Calu3 (cell line): ENCODE measurements around the gene ST8SIA5. TPM values are rescaled to one million over a fixed set of nuclear protein-coding genes. Genes with fewer than 3 reads are reported as not detected.

Experiments
- BruUV-seq: library from RNA; stranded (reverse); fragments of 400-500 nt; replicated peaks from 2 replicates; lab custom pipeline; 2021; lab: Mats Ljungman, UMichigan
- CTCF ChIA-PET: fragments of 300-600 bp; sonication (Branson Sonifier 250); formaldehyde crosslinking; loops from one replicate; lab custom pipeline; 2022; ENCODE audit warnings: antibody characterized with exemption; lab: Charles Lee
- DNase-seq: peaks from one replicate; pipeline ENCODE4 v3.0.0; 2022
- H3K27ac Mint-ChIP-seq: one replicate; pipeline ENCODE4 v1.8.0; 2022; ENCODE audit warnings: mixed read lengths; ENCODE audit not compliant: unreplicated experiment
- H3K27me3 Mint-ChIP-seq: one replicate; pipeline ENCODE4 v1.8.0; 2022; ENCODE audit warnings: mixed read lengths; ENCODE audit not compliant: unreplicated experiment
- H3K36me3 Mint-ChIP-seq: one replicate; pipeline ENCODE4 v1.8.0; 2022; ENCODE audit warnings: mild to moderate bottlenecking, moderate library complexity, mixed read lengths; ENCODE audit not compliant: insufficient read depth, unreplicated experiment
- H3K4me1 Mint-ChIP-seq: one replicate; pipeline ENCODE4 v1.8.0; 2022; ENCODE audit warnings: mild to moderate bottlenecking, low read depth, mixed read lengths; ENCODE audit not compliant: unreplicated experiment
- H3K4me3 Mint-ChIP-seq: one replicate; pipeline ENCODE4 v1.8.0; 2022; ENCODE audit warnings: mild to moderate bottlenecking, low read depth, moderate library complexity, mixed read lengths; ENCODE audit not compliant: unreplicated experiment
- H3K9me3 Mint-ChIP-seq: one replicate; pipeline ENCODE4 v1.8.0; 2022; ENCODE audit warnings: low read depth, mixed read lengths; ENCODE audit not compliant: unreplicated experiment
- intact Hi-C: fragments of 100-400 bp; cut with micrococcal nuclease; formaldehyde crosslinking; loops from one replicate; pipeline ENCODE4 v1.10.0; 2022; ENCODE audit not compliant: unreplicated experiment
- total RNA-seq: library from RNA; stranded (reverse); gene quantifications from 2 replicates; pipeline ENCODE4 v1.2.3, GENCODE V29; 2022
- TF ChIP-seq, protein P1 (sequence below): fragments of 200-600 bp; IDR thresholded peaks from one replicate; pipeline ENCODE4 v1.8.0; 2022; ENCODE audit warnings: antibody characterized with exemption; ENCODE audit not compliant: unreplicated experiment

Gene ST8SIA5
- total RNA-seq, 1 experiment from 2014 or later, result not detected

- H3K27me3 Mint-ChIP-seq, result peaks cover 40% of the 10 kb centered on the region
- intact Hi-C loops, result no loop called here
- H3K9me3 Mint-ChIP-seq, result peaks cover 6% of the 10 kb centered on the region
- no peaks in the 10 kb centered on the region for H3K4me1 Mint-ChIP-seq
- BruUV-seq, result no TSS peak
- no peaks in the 10 kb centered on the region for H3K36me3 Mint-ChIP-seq
- H3K27ac Mint-ChIP-seq, result no peak overlapping the region
- no peak for DNase-seq
- TF ChIP-seq, protein P1, sequence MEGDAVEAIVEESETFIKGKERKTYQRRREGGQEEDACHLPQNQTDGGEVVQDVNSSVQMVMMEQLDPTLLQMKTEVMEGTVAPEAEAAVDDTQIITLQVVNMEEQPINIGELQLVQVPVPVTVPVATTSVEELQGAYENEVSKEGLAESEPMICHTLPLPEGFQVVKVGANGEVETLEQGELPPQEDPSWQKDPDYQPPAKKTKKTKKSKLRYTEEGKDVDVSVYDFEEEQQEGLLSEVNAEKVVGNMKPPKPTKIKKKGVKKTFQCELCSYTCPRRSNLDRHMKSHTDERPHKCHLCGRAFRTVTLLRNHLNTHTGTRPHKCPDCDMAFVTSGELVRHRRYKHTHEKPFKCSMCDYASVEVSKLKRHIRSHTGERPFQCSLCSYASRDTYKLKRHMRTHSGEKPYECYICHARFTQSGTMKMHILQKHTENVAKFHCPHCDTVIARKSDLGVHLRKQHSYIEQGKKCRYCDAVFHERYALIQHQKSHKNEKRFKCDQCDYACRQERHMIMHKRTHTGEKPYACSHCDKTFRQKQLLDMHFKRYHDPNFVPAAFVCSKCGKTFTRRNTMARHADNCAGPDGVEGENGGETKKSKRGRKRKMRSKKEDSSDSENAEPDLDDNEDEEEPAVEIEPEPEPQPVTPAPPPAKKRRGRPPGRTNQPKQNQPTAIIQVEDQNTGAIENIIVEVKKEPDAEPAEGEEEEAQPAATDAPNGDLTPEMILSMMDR, result no peak
- CTCF ChIA-PET, result interaction anchor here (0.6 kb wide), 1 partner anchor 153 kb away, joined by 6 read pairs; no protein-coding TSS in a partner anchor
- no peak overlapping the region for H3K4me3 Mint-ChIP-seq
These were observed 56.6 kb downstream of the ST8SIA5 start for GRCh38 chr18:46700066-46700824.

GRCh38 chr18:46696702-46697101 lies 60.2 kb downstream of the ST8SIA5 start:
- no peaks in the 10 kb centered on the region for H3K4me1 Mint-ChIP-seq
- peaks cover 68% of the 10 kb centered on the region for H3K27me3 Mint-ChIP-seq
- no peaks in the 10 kb centered on the region for H3K36me3 Mint-ChIP-seq
- BruUV-seq, result no TSS peak
- H3K9me3 Mint-ChIP-seq, result peaks cover 6% of the 10 kb centered on the region
- TF ChIP-seq, protein P1, result no peak
- no peak overlapping the region for H3K4me3 Mint-ChIP-seq
- CTCF ChIA-PET, result no interaction called here
- H3K27ac Mint-ChIP-seq, result no peak overlapping the region
- no peak for DNase-seq
- intact Hi-C loops, result no loop called here

DNA sequence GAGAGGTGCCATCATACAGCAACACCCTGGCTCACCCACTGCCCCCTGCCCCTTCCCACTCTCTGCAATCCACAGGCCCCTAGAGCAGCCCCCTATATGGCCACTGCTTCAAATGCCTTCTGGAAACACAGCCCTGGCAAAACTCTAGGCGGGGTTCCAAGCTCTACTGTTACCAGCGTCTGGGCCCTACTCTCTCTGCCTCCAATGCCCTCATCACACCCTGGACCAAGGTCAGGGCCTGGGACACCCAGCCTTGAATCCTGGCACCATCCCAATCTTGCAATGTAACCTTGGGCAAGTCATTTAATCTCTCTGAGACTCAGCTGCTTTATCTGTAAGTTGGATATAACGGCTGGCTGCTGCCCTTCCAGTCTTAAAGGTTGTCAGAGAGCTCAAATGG lies 60.6 kb downstream of the ST8SIA5 start:
- CTCF ChIA-PET, result no interaction called here
- no peak overlapping the region for H3K27ac Mint-ChIP-seq
- DNase-seq, result no peak
- H3K4me1 Mint-ChIP-seq, result no peaks in the 10 kb centered on the region
- peaks cover 72% of the 10 kb centered on the region for H3K27me3 Mint-ChIP-seq
- no peaks in the 10 kb centered on the region for H3K36me3 Mint-ChIP-seq
- no peak overlapping the region for H3K4me3 Mint-ChIP-seq
- intact Hi-C loops, result no loop called here
- TF ChIP-seq, protein P1, result no peak
- peaks cover 6% of the 10 kb centered on the region for H3K9me3 Mint-ChIP-seq
- no TSS peak for BruUV-seq

DNA sequence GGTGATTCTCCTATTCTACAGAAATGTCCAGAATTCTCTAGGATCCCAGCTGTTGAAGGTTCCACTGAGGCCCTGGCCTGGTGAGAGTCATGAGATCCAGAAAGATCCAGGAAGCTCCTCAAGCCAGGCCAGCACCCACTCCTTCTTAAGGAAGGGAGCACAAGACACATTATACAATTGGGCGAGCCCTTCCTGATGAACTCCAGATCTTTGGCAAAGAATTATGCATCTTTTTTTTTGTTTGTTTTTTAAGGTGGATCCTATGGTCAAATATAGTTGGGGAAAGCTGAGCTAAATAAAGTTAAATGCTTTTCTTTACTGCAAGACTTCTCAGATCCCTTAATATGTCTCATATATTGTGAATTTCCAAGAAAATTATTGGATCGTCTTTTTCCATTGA lies 62.9 kb downstream of the ST8SIA5 start:
- Mint-ChIP-seq H3K27ac (no peak overlapping the region), H3K4me1 (no peaks in the 10 kb centered on the region), H3K36me3 (no peaks in the 10 kb centered on the region), H3K9me3 (peaks cover 6% of the 10 kb centered on the region), H3K4me3 (no peak overlapping the region), H3K27me3 (peaks cover 70% of the 10 kb centered on the region)
- CTCF ChIA-PET, result no interaction called here
- TF ChIP-seq, protein P1, result no peak
- intact Hi-C loops, result no loop called here
- BruUV-seq, result no TSS peak
- DNase-seq, result no peak
